Right lobe of liver (tissue), 4 donors: Measurements from ENCODE around the gene EVA1A.

Source experiments
- POLR2A ChIP-seq: fragments of 450-650 bp; IDR thresholded peaks from one replicate; pipeline ENCODE4 v1.6.1; 2017; ENCODE audit warnings: antibody characterized with exemption, mild to moderate bottlenecking
- TF ChIP-seq, protein P1 (sequence below), 4 donors: fragments of 200-600 bp in 3 of 4; fragments of 450-650 bp in 1 of 4; IDR thresholded peaks; one replicate each; pipeline versions ENCODE4 v1.5.1 to v1.8.0; 2016 to 2022; ENCODE audit warnings: antibody characterized with exemption in 4 of 4, mild to moderate bottlenecking in 2 of 4
- donor health status: DM: no; HTN: no; CAD: no.
- donor health status: DM: no; HTN: no; CAD: no.
- donor health status: DM: no; HTN: yes; CAD: no.

DNA sequence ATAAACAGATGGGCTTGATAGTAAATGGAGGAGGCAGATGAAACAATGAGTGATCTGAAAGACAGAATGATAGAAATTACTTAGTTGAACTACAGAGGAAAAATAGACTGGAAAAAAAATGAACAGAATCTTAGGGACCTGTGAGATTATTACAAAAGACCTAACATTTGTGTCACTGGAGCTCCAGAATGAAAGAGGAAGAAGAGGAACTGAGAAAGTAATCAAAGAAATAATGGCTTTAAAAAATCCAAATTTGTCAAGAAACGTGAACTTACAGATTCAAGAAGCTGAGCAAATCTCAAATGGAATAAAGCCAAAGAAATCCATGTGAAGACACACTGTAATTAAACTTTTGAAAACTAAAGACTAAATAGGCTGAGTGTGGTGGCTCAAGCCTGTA lies 28.3 kb downstream of the EVA1A start:
- TF ChIP-seq, protein P1, sequence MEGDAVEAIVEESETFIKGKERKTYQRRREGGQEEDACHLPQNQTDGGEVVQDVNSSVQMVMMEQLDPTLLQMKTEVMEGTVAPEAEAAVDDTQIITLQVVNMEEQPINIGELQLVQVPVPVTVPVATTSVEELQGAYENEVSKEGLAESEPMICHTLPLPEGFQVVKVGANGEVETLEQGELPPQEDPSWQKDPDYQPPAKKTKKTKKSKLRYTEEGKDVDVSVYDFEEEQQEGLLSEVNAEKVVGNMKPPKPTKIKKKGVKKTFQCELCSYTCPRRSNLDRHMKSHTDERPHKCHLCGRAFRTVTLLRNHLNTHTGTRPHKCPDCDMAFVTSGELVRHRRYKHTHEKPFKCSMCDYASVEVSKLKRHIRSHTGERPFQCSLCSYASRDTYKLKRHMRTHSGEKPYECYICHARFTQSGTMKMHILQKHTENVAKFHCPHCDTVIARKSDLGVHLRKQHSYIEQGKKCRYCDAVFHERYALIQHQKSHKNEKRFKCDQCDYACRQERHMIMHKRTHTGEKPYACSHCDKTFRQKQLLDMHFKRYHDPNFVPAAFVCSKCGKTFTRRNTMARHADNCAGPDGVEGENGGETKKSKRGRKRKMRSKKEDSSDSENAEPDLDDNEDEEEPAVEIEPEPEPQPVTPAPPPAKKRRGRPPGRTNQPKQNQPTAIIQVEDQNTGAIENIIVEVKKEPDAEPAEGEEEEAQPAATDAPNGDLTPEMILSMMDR (IDR thresholded peaks at IDR 0.05) = no peak
- TF ChIP-seq POLR2A = no peak
